K562 (cell line): Measurements from ENCODE around the gene ALOX12B. TPM values are rescaled to one million over a fixed set of nuclear protein-coding genes. Genes with fewer than 3 reads are reported as not detected.
A peak's percentile ranks its signal among the peaks of the same experiment; 100 is the strongest.

ENCODE experiments used
- ARID3B ChIP-seq: fragments of 250-450 bp; sonication (Bioruptor Pico); IDR thresholded peaks from 2 replicates; pipeline ENCODE4 v1.4.0; 2020; ENCODE audit warnings: borderline replicate concordance
- EGR1 ChIP-seq: fragments of 450-650 bp; conservative IDR thresholded peaks from 2 replicates; pipeline ENCODE4 v1.6.1; 2017; ENCODE audit warnings: mild to moderate bottlenecking
- ETS1 ChIP-seq: conservative IDR thresholded peaks from 2 replicates; pipeline ENCODE4 v1.6.1; 2011; ENCODE audit warnings: low read depth, mild to moderate bottlenecking, low read length; ENCODE audit not compliant: control insufficient read depth
- HINFP ChIP-seq: fragments of 450-650 bp; conservative IDR thresholded peaks from 2 replicates; pipeline ENCODE4 v1.6.1; 2016; ENCODE audit warnings: missing genetic modification characterization, low read depth, mild to moderate bottlenecking, control low read depth, missing compliant biosample characterization
- NCOA2 ChIP-seq, 2 experiments: fragments of 450-650 bp; IDR thresholded peaks; 2 replicates each; pipeline ENCODE4 v1.6.1; 2018; ENCODE audit warnings: mild to moderate bottlenecking in 2 of 2, moderate library complexity in 1 of 2; ENCODE audit not compliant: partially characterized antibody in 2 of 2
- NCOA6 ChIP-seq: fragments of 450-650 bp; IDR thresholded peaks from 2 replicates; pipeline ENCODE4 v1.6.1; 2017; ENCODE audit warnings: mild to moderate bottlenecking
- NFIC ChIP-seq: fragments of 450-650 bp; IDR thresholded peaks from 2 replicates; pipeline ENCODE4 v1.6.1; 2017; ENCODE audit warnings: mild to moderate bottlenecking, inconsistent platforms
- NR4A1 ChIP-seq, 2 experiments: fragments of 250-450 bp in 1 of 2; fragments of 450-650 bp in 1 of 2; sonication (Bioruptor Pico) in 1 of 2; IDR thresholded peaks; 2 replicates each; pipeline versions ENCODE4 v1.4.0 to v1.6.1; 2016 to 2020; ENCODE audit warnings: mild to moderate bottlenecking in 2 of 2, missing compliant biosample characterization in 1 of 2, missing genetic modification characterization in 1 of 2, moderate library complexity in 1 of 2
- XRCC4 ChIP-seq: IDR thresholded peaks from one replicate; pipeline ENCODE4 v1.6.1; 2011; ENCODE audit not compliant: insufficient read depth, insufficient read length; ENCODE audit errors: extremely low read depth
- ZBTB9 ChIP-seq: fragments of 450-650 bp; formaldehyde crosslinking; IDR thresholded peaks from 2 replicates; pipeline ENCODE4 v1.4.0; 2020; ENCODE audit warnings: mild to moderate bottlenecking, moderate library complexity
- ZFX ChIP-seq: sonication (generic); formaldehyde crosslinking; IDR thresholded peaks from 2 replicates; pipeline ENCODE4 v1.8.0; 2022; ENCODE audit warnings: mild to moderate bottlenecking, missing genetic modification reagents, moderate library complexity
- ZNF263 ChIP-seq: sonication (generic); formaldehyde crosslinking; IDR thresholded peaks from 2 replicates; pipeline ENCODE4 v1.8.0; 2022; ENCODE audit warnings: mild to moderate bottlenecking, missing genetic modification reagents, borderline replicate concordance
- ZNF592 ChIP-seq: fragments of 450-650 bp; IDR thresholded peaks from 2 replicates; pipeline ENCODE4 v1.6.1; 2017; ENCODE audit warnings: antibody characterized with exemption, mild to moderate bottlenecking
- polyA plus RNA-seq, 8 experiments: library from polyadenylated mRNA; depleted of rRNA in 4 of 8; stranded (reverse) in 5 of 8; unstranded in 3 of 8; fragments of >200 nt; fragmentation: Nextera tagmentation in 2 of 8; fragmentation: Illumina TruSeq in 1 of 8; extraction: Ambion mirVana in 2 of 8; extraction: Trizol in 1 of 8; gene quantifications; 2 replicates each; pipeline versions ENCODE4 v1.2.1 to v1.2.3, GENCODE V29; 2011 to 2014; ENCODE audit warnings: inconsistent platforms in 1 of 8, missing spikeins in 1 of 8
- total RNA-seq, 7 experiments: library from RNA; depleted of rRNA in 6 of 7; stranded (reverse); fragments of >200 nt in 6 of 7; fragmentation: Illumina TruSeq in 2 of 7; extraction: Trizol in 2 of 7; gene quantifications; 2 replicates each; pipeline versions ENCODE4 v1.2.1 to v1.2.3, GENCODE V29; 2011 to 2021; ENCODE audit warnings: low replicate concordance in 1 of 7

The ALOX12B gene
- total and polyA plus RNA-seq, 9 of the 15 experiments (the other 6 are each of a cell fraction or from before 2014, with no cell fraction given): not detected

GRCh38 chr17:8125154-8125946 is 37.8 kb upstream of the ALOX12B start (continued):
- peak; percentile 61 for TF ChIP-seq ZNF592
- TF ChIP-seq EGR1: peak; percentile 38
- TF ChIP-seq HINFP (tag): peak; percentile 68; the same call in 1 of the 2 replicates
- TF ChIP-seq NFIC: peak; percentile 57
- TF ChIP-seq NCOA2 (IDR thresholded peaks at IDR 0.05; ENCODE audit: partially characterized antibody in 2 of 2): no peak
- 0 out of 2 replicates have a peak, but pooled peaks have one; percentile 57 for TF ChIP-seq ETS1
- no peak for TF ChIP-seq ZNF263
- TF ChIP-seq ARID3B: no peak
- no peak for TF ChIP-seq NR4A1 (CRISPR knock-in tag; IDR thresholded peaks at IDR 0.05)
- no peak for TF ChIP-seq NR4A1 (tag; IDR thresholded peaks at IDR 0.05)
- no peak for TF ChIP-seq ZBTB9 (CRISPR knock-in tag)
- TF ChIP-seq NCOA6: no peak
- peak; percentile 60 for TF ChIP-seq ZFX
- no peak for TF ChIP-seq XRCC4
